Left hindlimb (tissue), 1 donor: ENCODE results near the gene JAM3.

Source experiments
- DNase-seq: peaks from one replicate; pipeline ENCODE4 v3.0.0-alpha.2; 2018

Gene JAM3

GRCh38 chr11:134040386-134041302 is 28.2 kb upstream of the JAM3 start:
- DNase-seq: no peak

GRCh38 chr11:134041349-134041748 is 27.5 kb upstream of the JAM3 start:
- DNase-seq: no peak

DNA sequence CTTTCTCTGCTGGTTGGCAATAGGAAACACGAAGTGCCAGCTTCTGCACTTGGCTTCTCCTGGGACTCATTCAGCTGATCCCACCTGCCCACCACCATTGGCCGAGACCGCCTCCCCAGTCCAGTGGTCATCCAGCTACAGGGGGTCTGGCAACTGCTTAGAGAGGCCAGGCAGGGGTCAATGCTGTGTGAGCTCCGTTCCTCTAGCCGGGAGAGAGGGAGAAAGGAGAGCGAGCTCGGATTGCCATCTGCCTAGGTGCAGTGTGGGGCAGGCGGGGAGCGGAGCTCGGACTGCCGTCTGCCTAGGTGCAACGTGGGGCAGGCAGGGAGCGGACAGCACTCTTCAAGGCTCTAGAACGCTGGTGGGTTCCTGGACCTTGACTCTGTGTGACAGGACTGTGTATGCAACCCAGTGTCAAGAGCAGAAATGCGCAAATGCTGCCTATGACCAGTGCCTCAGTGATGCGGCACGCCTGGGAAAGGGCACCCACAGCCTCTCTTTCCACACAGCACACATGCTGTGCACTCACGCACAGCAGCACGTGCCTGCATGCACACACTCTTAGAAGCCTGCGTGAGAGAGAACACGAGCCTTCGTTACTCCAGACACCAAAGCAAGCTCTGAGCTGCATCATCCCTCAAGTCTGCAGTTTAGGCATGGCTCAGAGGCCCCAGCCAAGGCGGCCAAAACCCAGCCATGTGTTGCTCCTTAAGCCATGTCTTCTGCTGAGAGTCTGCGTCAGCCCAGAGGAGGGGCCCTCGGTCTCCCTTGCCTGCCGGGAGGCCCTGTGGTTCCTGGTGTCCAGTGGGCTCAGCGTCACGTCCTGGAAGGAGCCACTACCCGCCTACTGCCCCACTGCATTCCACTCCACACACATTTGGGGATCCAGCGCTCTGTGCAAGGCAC is 26.8 kb upstream of the JAM3 start:
- no peak for DNase-seq

- DNase-seq: no peak
These were observed 25.0 kb upstream of the JAM3 start for GRCh38 chr11:134043821-134044420.

- no peak for DNase-seq
These were observed 24.2 kb upstream of the JAM3 start for GRCh38 chr11:134044514-134045284.

GRCh38 chr11:134045799-134046635 is 22.9 kb upstream of the JAM3 start:
- peak; percentile 8 for DNase-seq

DNA sequence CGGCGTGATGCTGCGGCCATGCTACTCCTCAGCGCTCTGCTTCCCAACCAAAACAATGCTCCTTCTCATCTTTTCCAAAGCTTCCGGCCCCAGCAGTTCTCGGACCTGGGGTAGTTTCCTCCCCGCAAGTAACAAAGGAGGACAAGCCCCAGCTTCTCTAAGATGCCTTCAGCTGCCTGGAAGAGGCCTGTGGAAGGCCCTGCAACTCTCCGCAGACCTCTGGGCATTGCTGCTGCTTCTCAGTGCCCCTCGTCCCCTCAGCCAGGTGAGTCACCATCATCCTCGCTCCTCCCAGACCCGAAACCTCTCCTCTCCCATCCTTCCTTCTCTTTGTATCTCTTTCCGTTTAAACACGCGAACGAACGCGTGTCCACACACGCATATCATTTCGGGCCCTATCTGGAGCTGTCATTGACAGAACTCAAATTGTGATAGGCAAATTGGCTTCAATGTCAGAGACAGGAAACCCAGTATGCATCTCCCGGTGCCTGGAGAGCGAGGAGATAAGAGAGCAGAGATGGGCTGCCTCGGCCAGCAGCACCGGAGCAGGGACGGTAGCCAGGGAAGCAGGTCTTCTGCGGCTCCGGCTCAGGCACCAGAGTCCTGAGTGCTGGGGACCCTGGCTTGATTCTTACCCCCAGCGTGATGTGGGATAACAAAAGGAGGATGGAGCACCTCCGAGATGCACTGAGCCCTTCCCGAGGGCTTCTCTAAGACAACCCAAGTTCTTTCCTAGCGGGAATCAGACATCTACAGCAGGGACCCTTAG is 22.0 kb upstream of the JAM3 start:
- DNase-seq: peak; percentile 20

DNA sequence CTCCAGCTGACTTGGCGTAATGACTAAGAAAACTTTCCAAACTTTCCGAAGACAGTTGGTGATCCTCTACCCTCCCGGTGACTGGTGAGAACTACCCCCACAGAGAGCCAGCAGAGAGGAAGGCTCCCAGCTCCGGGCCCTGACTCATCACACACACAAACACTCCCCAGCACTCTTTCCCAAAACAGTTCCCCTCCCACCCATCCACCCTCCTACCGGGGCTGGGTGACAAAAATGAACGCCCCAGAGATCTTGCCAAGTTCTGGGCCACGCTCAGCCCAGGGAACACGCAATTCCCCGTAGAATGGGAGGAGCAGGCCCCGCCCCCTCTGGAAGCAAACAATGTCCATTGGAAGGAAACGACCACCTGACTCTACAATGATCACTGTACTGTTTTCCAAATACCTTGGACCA is 21.3 kb upstream of the JAM3 start:
- peak; percentile 30 for DNase-seq

GRCh38 chr11:134048028-134048427 is 20.8 kb upstream of the JAM3 start:
- peak; percentile 13 for DNase-seq

GRCh38 chr11:134049303-134049702 is 19.6 kb upstream of the JAM3 start:
- no peak for DNase-seq

GRCh38 chr11:134050541-134051383 is 18.1 kb upstream of the JAM3 start:
- peak; percentile 78 for DNase-seq

DNA sequence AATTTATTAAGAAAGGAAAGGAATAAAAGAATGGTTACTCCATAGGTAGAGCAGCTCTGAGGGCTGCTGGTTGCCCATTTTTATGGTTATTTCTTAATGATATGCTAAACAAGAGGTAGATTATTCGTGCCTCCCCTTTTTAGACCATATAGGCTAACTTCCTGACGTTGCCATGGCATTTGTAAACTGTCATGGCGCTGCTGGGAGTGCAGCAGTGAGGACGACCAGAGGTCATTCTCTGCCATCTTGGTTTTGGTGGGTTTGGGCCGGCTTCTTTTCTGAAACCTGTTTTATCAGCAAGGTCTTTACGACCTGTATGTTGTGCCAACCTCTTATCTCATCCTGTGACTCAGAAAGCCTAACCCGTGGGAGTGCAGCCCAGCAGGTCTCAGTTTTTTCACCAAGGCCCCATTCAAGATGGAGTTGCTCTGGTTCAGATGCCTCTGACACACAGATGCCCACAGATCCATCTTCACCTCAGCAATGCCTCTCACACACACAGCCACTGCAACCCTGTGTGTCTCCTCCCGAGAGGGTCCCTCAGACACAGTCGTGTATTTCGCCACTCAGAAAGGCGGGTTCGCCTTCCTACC is 16.4 kb upstream of the JAM3 start:
- DNase-seq: no peak

DNA sequence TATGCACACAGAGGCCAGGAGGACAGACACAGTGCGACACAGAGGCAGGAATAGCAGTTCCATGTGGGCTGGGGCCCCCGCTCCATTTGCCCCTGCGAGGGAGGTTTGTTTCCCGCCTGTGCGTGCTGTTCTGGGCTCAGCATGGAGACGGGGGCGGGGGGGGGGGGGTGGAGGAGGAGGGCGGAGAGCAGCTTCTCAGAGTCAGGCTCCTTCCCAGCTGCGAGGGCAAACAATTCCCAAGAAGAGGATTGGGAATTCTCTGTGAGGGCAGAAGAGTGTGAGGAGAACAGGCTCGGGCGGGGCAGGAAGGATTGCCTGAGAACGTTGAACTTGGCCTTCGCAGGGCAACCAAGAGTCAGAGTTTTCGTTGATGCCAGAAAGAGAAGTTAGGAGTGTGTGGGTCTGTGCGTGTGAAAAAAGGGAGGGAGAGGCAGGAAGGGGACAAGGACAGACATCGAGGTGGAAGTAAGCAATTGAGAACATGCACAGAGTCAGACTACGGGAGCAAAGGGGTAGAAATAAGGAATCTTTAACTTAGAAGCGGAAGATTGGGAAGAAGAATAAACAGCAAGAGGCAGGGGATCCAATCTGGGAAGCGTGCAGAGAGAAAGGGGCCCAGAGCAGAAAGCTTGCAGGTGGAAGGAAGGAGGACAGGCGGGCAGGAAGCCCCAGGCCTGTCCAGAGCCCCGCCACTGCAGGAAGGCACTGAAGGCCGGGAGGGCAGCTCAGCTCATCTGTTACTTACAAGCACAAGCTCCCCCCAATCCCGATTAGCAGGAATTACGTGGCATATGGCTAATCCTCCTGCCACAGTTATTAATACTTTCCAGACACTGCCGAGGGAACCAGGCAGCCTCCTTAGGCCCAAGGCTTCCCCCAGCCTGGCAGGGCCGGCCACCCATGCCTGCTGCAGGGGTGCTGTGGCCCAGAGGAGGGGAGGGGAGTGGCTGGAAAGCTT is 15.6 kb upstream of the JAM3 start:
- no peak for DNase-seq

DNA sequence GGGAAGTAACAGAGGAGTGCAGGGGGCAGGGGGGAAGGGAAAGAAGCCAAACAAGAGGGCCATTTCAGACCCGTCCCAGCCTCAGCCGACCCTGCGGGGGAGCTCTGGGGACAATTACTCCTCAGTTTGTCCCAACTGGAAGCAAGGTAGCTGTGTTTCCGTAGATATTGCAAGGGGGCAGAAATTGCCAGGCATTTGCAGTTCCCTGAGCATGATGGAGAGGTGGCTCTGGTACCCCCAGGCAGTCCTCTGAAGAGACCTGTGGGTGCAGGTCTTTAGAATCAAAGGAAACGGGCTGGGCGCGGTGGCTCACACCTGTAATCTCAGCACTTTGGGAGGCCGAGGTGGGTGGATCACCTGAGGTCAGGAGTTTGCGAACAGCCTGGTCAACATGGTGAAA is 13.8 kb upstream of the JAM3 start:
- DNase-seq: no peak

- DNase-seq: no peak
These were observed 8.6 kb upstream of the JAM3 start for GRCh38 chr11:134060316-134060715.

DNA sequence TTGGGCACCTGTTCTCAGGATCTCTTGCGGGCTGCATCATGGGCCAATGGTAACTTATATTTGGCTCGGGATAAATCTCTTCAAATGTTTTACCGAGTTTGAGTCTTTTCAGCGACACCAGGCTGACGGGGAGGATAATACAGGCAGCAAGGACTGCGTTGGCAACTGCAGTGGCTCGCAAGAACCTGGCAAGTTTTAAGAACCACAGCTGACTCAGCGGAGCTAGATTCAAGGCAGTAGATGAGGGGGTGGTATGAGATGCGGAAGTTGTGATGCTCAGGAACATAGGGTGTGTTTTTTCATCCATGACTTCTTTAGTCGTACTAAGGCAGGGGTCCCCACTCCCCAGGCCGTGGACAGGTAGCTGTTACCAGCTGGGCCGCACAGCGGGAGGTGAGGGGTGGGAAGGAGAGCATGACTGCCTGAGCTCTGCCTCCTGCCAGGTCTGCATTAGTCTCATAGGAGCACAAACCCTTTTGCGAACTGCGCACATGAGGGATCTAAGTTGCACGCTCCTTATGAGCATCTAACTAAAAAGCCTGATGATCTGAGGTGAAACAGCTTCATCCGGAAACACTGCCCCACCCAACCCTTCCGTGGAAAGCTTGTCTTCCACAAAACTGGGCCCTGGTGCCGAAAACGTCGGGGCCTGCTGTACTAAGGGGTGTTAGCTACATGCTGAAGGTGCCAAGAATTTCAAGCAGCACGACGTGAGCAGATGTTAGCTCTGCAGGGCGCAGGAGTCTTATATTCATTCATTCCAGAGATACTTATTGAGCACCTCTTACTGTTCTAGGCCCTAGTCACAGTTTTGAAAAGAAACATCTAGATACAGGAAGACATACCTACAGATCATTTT is 6.4 kb upstream of the JAM3 start:
- DNase-seq: no peak

GRCh38 chr11:134063124-134063495 is 5.8 kb upstream of the JAM3 start:
- no peak for DNase-seq
